ENCODE data around the gene CFAP46.

- no peak for TF ChIP-seq POLR2A (IDR thresholded peaks at IDR 0.05; ENCODE audit: low read depth)
- no peak for TF ChIP-seq EP300 (IDR thresholded peaks at IDR 0.05)
- TF ChIP-seq, protein P1, sequence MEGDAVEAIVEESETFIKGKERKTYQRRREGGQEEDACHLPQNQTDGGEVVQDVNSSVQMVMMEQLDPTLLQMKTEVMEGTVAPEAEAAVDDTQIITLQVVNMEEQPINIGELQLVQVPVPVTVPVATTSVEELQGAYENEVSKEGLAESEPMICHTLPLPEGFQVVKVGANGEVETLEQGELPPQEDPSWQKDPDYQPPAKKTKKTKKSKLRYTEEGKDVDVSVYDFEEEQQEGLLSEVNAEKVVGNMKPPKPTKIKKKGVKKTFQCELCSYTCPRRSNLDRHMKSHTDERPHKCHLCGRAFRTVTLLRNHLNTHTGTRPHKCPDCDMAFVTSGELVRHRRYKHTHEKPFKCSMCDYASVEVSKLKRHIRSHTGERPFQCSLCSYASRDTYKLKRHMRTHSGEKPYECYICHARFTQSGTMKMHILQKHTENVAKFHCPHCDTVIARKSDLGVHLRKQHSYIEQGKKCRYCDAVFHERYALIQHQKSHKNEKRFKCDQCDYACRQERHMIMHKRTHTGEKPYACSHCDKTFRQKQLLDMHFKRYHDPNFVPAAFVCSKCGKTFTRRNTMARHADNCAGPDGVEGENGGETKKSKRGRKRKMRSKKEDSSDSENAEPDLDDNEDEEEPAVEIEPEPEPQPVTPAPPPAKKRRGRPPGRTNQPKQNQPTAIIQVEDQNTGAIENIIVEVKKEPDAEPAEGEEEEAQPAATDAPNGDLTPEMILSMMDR (IDR thresholded peaks at IDR 0.05) = no peak
- no peak for TF ChIP-seq POLR2AphosphoS5 (IDR thresholded peaks at IDR 0.05)
Measured at GRCh38 chr10:132973903-132974241, 31.5 kb upstream of the CFAP46 start.
